ENCODE data around the gene DDA1.
A peak's percentile ranks its signal among the peaks of the same experiment; 100 is the strongest.

DDA1 gene

GRCh38 chr19:17330262-17331044 is 21.1 kb downstream of the DDA1 start:
- no peak for DNase-seq (ENCODE audit: low read depth)

GRCh38 chr19:17331045-17331558 is 21.7 kb downstream of the DDA1 start:
- no peak for DNase-seq (ENCODE audit: low read depth)

- no peak for DNase-seq (ENCODE audit: low read depth)
Observed at GRCh38 chr19:17332360-17332676, 23.0 kb downstream of the DDA1 start.

- no peak for DNase-seq (ENCODE audit: low read depth)
Observed at GRCh38 chr19:17332677-17333581, 23.6 kb downstream of the DDA1 start.

- DNase-seq (ENCODE audit: low read depth): peak; percentile 68
Observed at GRCh38 chr19:17333611-17334413, 24.4 kb downstream of the DDA1 start.

- peak; percentile 88 for DNase-seq (ENCODE audit: low read depth)
Observed at GRCh38 chr19:17334414-17335409, 25.3 kb downstream of the DDA1 start, which contains the start of gene ANO8. TSS of gene ANO8 (minus strand) at chr19:17334855. CDS start at chr19:17334670, 185 bp downstream.

GRCh38 chr19:17335575-17335974 is 26.2 kb downstream of the DDA1 start:
- no peak for DNase-seq (ENCODE audit: low read depth)

GRCh38 chr19:17336872-17337674 is 27.7 kb downstream of the DDA1 start, which contains the start of gene GTPBP3:
TSS of gene GTPBP3 (plus strand) at chr19:17337553. CDS start at chr19:17337612, 59 bp downstream.
- peak; percentile 94 for DNase-seq (ENCODE audit: low read depth)

GRCh38 chr19:17337675-17338432 is 28.5 kb downstream of the DDA1 start:
- no peak for DNase-seq (ENCODE audit: low read depth)

- no peak for DNase-seq (ENCODE audit: low read depth)
Observed at GRCh38 chr19:17338433-17339078, 29.2 kb downstream of the DDA1 start.

- DNase-seq (ENCODE audit: low read depth): peak; percentile 19
Observed at GRCh38 chr19:17339088-17339741, 29.9 kb downstream of the DDA1 start.

- DNase-seq (ENCODE audit: low read depth): no peak
Observed at GRCh38 chr19:17340302-17340870, 31.0 kb downstream of the DDA1 start.

- no peak for DNase-seq (ENCODE audit: low read depth)
Observed at GRCh38 chr19:17340871-17341357, 31.6 kb downstream of the DDA1 start.

- no peak for DNase-seq (ENCODE audit: low read depth)
Observed at GRCh38 chr19:17341386-17341785, 32.0 kb downstream of the DDA1 start.

GRCh38 chr19:17341845-17342244 is 32.5 kb downstream of the DDA1 start:
- DNase-seq (ENCODE audit: low read depth): no peak

GRCh38 chr19:17346109-17346671 is 36.8 kb downstream of the DDA1 start:
- DNase-seq (ENCODE audit: low read depth): peak; percentile 67

GRCh38 chr19:17347361-17347760 is 38.0 kb downstream of the DDA1 start:
- no peak for DNase-seq (ENCODE audit: low read depth)

Data from activated T-helper 9 cell treated with anti-CD3 and anti-CD28 coated beads, Interleukin-2, amount 50 U/mL, for 16 hours (primary cell).